HG03060 (cell line): ENCODE measurements around the gene KCNH8.

Source experiments
- ATAC-seq: cut with Tn5 transposase; IDR thresholded peaks from one replicate; pipeline ENCODE4 v1.9.1; 2021; ENCODE audit warnings: low read depth, moderate number of reproducible peaks; ENCODE audit not compliant: unreplicated experiment

The KCNH8 gene

DNA sequence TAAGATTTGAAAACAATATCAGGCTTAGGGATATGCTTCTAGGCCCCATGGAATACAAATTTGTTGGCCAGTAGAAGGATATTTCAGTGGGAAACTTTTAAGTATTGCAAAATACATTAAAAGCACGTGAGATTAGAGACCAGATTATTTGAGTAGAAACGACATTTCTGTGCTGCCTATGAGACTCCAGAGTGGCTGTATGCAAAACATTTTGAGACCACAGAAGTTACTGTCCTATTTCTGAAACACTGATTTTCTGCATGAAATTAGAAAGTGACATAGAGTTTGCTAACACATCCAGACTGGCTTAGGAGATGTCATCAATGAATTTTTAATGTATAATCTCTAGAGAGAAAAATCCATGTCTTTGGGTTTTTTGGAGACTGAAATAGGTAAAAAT lies 99.8 kb downstream of the KCNH8 start:
- no peak for ATAC-seq

DNA sequence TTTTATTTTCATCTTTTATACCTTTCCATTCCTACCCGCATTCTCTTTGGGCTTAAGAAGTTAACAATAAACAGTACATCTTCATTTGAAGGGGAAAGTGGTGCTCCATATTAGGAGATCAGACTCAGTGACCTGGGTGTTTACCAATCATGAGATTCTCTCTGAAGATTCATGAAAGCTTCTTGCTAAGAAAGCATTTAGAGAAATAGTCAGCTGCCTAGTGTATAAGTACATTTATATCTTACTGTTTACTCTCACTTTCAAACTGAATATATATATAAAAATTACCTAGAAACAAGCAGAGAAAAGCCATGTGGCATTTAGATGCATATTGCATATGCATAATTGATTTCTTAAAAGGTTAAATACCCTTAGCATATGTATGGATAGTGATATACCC lies 100.5 kb downstream of the KCNH8 start:
- ATAC-seq: no peak

DNA sequence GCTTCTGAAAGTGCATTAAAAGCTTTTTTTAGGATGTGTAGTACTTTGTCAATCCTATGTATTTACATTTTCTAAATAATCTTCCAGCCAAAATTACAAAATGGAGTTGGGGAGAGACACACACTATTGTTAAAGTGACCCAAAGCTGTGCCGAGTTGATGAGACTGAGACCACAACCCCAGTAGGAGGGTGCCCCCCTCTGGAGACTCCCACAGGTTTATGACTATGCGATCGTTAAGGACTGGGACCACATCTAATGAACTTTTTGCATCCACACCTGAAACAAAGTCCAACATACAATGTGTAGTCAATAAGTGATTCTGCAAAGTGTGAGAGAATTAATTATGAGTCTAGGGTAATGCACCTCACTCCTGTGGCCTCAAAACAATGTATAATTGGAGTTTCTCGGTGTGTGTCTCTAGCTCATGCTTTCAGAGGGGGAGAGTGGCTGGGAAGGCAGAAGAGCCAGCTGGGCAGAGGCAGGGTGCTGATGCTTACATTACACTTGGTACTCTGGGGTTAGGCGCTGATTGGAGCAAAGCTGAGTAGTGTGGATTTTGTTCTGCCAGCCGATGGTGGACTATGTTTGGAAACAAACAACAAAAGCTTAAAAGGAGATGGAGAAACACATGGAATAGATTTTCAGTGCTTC lies 102.8 kb downstream of the KCNH8 start:
- no peak for ATAC-seq

DNA sequence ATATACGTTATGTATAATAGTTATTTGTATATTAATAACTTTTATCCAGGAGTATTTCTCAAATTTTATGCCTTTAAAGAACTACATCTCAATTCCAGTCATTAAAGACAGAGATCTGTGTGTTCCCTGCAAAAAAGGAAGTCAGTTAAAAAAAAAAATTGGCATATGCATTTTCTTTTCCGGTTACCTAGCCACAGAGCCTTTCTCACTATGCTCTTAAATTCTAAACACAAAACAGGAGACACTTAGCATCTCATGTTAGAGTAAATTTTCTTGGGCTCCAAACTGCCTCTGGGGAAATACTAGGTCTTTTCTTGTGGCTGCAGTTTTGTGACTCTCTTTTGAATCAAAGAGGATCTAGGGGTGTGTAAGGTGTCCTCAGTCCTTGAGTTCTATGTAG lies 105.9 kb downstream of the KCNH8 start:
- no peak for ATAC-seq

DNA sequence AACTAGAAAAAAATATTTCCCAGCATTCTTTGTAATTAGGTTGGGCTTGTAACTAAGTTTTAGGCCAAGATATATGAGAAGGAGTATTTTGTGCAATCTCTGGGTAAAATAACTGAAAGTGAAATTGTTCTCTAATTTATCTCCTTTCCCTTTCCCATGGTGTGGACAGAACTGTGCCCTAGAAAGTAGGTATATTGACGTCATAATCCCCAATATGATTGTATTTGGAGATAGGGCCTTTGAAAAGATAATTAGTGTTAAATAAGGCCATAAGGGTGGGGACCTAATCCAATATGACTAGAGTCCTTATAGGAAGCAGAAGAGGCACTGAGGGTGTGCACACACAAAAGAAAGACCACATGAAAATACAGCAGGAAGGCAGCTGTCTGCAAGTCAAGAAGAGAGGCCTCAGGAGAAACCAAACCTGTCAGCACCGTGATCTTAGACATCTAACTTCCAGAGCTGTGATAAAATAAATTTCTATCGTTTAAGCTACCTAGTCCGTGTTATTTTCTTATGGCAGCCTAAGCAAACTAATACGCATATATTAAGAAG lies 106.6 kb downstream of the KCNH8 start:
- ATAC-seq: no peak

DNA sequence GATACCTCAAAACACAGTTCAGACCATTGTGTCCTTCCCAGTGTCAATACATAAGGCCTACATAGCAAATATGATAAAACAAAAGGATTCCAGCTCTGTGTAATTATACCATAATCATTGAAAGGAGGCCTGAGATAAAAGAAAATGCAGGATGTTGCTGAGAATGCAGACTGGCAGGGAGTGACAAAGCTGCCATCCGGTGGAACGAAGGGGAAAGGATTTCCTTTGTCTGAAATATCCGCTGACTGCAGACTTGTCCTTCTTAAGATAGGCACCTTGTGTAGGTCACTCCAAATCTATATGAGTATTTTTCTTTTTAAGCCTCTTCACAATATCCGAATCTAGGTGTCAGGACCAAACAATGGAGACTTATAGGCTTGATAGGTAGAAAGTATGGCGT lies 108.0 kb downstream of the KCNH8 start:
- no peak for ATAC-seq

DNA sequence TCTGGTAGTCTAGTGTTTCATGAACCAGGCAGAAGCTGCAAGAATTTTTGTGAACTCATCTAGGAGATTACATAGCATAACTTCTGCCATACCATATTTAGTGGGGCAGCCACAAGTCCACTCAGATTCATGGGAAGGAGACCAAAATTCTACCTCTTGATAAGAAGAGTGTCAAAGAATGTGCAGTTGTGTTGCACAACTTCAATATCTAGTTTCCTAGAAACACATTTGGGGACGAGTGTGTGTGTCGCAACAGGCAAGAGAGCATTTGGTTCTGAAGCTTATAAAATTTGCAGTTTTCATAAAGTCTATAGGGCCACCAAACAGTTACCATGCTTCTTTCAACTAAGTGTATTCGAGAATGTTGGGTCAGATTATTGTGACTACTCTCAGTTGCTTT lies 115.3 kb downstream of the KCNH8 start:
- no peak for ATAC-seq

DNA sequence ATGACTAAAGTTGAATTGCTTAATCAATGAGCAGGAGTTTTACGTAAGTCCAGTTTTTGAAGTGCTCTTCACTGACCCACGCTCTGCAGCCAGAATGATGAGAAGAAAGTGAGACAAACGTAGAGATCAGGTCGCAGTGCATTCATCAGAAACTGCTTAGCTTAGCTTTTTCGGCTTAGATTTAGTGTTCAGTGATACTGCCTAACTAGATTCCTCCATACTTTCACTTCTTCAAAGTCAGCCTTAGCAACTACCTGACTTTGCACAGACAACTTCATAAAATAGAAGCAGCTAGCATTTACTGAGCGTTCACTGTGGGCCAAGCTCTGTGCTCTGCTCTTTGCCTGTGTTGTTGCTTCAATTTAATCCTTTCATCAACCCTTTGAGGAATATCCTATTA lies 116.1 kb downstream of the KCNH8 start:
- ATAC-seq: no peak

DNA sequence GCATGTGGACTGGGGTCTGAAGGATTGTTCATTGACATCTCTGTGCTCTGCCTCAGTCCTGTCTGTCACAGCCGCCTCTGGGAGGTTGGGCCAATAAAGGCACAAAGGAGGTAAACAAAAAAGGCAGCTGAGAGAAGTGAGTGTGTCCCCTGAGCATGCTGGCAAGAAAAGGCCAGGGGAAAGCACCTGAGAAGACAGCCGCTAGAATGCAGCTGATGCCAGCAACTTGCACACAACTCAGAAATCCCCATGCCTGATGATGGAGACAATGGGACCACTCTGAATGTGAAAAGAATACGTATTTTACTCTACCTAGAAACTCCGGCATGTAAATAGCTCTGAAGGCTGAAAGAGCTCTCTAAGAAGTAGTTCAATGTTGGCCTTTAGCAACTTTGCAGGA lies 118.7 kb downstream of the KCNH8 start:
- ATAC-seq: no peak

DNA sequence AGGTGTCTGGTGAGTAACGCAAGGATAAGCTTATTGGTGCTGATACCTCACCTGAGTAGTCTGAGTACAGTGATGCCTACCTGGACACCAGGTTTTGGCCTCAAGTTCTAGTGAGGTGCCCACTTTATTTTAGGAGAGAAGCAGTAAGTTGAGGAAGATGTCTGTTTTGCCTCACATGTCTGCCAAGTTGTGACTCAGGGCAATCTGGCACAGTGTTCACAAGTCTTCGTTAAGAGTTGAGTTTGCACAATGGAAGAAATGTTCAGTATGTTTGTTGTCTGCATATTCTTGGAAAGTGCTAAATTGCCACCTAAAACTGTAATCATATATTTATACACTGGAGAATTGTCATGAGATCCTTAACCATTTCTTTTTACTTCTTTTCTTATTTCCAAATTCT lies 122.2 kb downstream of the KCNH8 start:
- ATAC-seq: no peak

DNA sequence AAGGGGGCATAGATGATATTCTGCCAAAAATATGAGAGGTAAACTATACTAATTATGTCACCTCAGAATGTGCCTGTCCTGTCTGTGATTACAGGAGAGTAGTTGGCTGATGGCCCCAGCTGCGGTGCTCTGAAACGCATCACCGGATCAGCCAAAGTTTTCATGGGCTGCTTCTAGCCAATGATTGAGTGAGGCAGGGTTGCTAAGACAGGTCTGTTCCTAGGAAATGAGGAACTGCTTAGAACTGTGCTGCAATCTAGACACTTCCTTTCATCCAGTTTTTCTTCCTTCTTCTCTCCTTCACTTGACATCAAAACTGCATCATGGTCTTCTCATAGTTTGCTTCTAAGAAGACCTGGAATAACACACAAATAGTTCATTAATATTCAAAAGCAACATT lies 124.0 kb downstream of the KCNH8 start:
- ATAC-seq: no peak

DNA sequence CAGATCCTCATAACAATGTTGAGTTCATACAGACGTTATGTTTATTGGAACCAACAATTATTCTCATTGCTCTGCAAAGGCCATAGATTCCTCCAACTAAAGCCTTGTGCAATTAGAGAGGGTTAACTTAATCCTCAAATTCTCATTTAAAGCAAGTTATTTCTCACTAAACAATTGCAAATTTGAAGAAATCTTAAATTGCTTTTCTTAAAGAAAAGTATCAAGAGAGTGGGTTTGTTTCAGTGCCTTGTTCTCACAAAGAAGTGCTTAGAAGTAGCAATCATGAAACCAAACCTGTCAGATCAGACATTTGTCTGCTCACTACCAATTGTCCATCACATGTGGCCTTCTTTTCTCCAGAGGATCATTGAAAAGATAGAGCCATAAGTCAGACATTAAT lies 124.8 kb downstream of the KCNH8 start:
- ATAC-seq: no peak

DNA sequence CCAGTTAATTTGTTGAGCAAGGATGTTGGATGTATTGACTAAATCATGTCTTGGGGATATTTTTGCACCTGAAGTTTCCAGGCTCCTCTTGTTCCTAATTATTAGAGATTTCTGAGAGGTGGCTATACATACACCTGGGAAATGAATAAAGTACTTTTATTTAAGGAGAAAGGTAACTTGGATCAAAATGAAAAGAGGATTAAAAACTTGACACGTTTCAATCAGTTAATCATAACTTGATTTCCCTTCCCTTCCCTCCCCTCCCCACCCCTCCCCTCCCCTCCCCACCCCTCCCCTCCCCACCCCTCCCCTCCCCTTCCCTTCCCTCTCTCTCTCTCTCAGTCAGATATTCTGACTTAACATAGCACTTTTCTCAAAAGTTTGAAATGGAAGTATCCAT lies 126.3 kb downstream of the KCNH8 start:
- no peak for ATAC-seq

DNA sequence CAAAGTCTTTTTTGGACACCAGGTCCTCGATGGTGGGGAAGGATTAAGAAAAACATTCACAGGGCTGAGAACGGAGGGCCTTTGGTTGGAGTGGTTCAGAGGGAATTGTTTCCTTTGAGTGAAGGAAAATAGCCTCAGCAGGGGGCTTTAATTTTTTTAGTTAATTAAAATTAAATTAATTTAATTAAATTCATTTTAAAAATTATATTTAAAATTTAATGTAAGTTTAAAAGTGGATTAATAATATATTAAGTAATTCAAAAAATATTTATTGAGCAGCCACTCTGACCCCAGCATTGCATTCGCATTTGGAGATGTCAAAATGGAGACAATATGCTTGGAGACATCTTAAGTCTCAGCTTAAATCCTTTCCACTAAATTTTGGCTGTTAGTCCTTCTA lies 136.7 kb downstream of the KCNH8 start:
- no peak for ATAC-seq

DNA sequence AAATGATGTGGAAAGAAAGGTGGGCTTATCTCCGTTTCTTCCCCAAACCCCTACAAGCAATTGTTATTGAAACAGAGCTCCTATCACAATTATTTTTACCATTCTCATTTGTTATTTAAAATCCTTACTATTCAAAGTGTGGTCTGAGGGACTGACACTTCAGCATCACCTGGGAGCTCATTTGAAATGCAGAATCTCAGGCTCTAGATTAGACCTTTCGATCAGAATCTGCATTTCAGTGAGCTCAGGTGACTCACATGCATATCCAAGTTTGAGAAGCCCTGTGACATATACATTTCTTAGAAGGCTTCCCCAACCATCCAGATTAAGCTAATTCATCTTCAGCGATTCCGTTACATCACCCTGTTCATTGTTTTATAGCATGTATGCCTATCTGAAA lies 145.0 kb downstream of the KCNH8 start:
- ATAC-seq: no peak

DNA sequence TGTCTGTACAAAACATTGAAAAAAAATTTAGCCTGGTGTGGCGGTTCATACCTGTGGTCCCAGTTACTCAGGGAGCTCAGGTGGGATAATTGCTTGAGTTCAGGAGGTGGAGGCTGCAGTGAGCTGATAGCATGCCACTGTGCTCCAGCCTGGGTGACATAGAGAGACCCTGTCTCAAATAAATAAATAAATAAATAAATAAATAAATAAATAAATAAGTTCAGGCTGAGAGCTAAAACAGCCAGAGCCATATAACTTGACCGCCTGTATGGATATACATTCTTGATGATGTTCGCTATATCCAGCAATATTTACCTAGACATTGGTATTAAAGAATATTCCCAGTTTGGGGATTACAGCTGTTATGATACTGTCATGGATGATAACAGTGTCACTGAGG lies 146.9 kb downstream of the KCNH8 start:
- no peak for ATAC-seq

DNA sequence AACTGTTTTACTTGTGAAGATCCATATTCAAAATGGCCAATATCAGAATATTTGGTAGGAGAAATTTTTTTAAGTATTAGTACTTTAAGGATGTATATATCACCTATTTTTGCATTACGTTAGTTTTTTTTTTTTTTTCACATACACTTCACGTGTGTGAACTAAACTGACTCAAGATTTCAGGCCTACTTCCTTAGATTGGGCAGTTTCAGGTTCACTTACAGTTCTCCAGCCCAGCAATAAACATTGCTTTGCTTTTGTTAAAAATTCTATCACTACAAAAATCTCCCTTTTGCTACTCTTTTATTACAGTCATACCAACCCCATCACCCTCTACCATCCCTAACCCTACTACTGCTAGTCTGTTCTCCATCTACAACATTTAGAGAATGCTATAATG lies 183.6 kb downstream of the KCNH8 start:
- ATAC-seq: no peak

DNA sequence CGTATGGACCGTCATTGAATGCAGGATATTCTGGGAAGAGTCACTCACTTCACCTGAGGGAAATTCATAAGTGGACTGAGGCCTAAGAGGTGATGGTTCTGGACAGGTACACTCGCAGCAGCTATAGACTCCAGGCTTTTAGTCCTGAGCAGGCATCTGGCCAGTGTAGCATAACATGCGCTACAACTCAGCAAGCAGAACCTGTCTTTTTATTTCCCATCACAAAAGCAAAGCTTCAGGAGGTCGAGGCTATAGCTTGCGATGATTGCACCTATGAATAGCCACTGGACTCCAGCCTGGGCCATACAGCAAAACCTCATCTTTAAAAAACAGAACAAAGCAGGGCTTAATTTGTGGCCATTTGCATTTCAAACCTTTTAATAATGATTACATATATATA lies 185.8 kb downstream of the KCNH8 start:
- ATAC-seq: no peak

DNA sequence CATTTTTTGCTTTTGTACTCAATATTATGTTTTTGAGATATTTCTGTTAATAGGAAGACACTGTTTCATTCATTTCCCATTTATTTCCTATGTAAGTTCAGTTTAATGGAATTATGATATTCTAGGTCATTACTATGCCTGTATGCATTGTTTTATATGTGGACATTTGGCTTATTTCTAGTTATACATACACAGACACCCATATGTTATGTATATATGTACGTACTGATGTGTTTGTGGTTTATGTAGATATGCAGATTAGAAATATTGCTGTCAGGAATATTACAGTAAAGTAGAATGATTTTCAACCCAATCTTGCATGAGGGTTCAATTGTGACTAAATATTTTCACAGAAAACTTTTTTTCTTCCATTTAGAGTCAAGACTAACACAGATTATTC lies 190.5 kb downstream of the KCNH8 start:
- ATAC-seq: no peak

DNA sequence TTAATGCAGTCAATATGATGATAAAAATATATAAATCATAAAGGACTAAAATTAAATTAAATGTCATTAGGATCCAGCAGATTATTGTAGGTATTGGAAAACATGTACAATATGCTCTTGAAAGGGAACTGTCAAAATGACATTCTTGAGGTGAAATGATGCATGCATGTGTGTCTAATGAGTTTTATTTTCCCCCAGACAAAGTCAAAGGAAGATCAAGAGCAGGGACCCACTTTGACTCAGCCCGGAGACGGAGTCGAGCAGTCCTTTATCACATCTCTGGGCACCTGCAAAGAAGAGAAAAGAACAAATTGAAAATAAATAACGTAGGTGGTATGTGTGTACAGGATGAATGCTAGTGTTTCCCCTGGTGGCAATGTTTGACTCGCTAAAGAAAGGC lies 194.1 kb downstream of the KCNH8 start:
- no peak for ATAC-seq

DNA sequence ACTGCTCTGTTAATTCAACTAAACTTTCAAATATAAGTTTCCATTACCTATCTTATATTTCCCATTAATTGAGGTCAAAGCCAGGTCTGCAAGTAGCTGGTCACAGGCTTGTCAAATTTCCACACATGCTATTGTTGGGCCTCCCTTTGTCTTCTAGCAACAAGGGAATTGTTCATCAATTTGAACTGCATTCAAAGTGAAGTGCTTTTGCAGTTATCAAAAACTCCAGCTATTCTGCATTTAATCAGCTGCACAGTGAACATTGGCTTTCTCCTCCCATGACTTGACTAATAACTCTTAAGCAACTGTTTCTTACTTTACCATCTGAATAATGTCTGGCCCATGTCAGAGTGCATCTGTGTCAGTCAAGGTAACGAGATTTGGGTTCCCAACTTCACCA lies 198.4 kb downstream of the KCNH8 start:
- ATAC-seq: no peak

DNA sequence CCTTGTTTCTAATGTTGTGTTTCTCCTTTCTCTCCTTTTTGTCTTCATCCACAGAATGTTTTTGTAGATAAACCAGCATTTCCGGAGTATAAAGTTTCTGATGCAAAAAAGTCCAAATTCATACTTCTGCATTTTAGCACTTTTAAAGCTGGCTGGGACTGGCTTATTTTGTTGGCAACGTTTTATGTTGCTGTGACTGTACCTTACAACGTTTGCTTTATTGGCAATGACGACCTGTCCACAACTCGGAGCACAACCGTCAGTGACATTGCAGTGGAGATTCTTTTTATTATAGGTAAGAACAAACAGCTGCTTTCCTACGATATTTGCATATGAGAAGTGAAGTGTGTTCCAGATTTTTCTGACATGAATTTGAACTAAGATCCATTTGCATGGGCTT lies 199.4 kb downstream of the KCNH8 start:
- ATAC-seq: no peak

DNA sequence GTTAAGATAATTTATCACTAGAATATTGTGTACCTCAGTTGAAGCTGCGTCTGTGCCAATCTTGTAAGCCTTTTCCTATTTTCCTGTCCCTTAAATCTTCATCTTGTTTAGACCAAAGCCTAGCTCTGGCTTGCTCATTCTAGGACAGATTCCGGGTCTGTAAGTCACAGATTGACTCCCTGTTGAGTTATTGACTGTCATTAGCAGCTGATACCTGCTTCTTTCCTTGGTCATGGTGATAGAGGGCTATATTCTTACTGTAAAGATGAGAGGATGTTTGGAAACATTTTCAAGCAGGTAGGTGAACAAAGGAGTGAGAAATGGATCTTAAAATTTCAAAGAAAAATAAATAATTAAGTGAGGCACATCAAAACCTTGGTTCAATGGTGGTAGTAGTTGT lies 200.2 kb downstream of the KCNH8 start:
- no peak for ATAC-seq
